H9 (cell line): ENCODE measurements around the gene CCR4. TPM values are rescaled to one million over a fixed set of nuclear protein-coding genes. Genes with fewer than 3 reads are reported as not detected.

Experiments used
- DNase-seq: peaks from one replicate; pipeline ENCODE4 v3.0.0-alpha.2; 2017
- H2AFZ ChIP-seq: one replicate; pipeline ENCODE4 v1.6.1; 2013; ENCODE audit warnings: mild to moderate bottlenecking, low read length, control low read depth, moderate library complexity
- H2AK5ac ChIP-seq: 2 replicates; pipeline ENCODE4 v1.6.1; 2013; ENCODE audit warnings: low read length, control low read depth, mixed read lengths; ENCODE audit not compliant: insufficient read length
- H2BK120ac ChIP-seq: one replicate; pipeline ENCODE4 v1.6.1; 2013; ENCODE audit warnings: low read depth, mild to moderate bottlenecking, low read length, control low read depth, inconsistent platforms; ENCODE audit not compliant: poor library complexity, severe bottlenecking
- H2BK12ac ChIP-seq: 2 replicates; pipeline ENCODE4 v1.6.1; 2013; ENCODE audit warnings: low read length, control low read depth, mixed read lengths, low read depth; ENCODE audit not compliant: insufficient read length
- H2BK15ac ChIP-seq: 2 replicates; pipeline ENCODE4 v1.6.1; 2013; ENCODE audit warnings: low read depth, low read length, control low read depth
- H2BK20ac ChIP-seq: one replicate; pipeline ENCODE4 v1.6.1; 2013; ENCODE audit warnings: low read depth, mild to moderate bottlenecking, low read length, control low read depth, inconsistent platforms; ENCODE audit not compliant: poor library complexity, severe bottlenecking
- H2BK5ac ChIP-seq: 2 replicates; pipeline ENCODE4 v1.6.1; 2013; ENCODE audit warnings: low read length, control low read depth, mixed read lengths; ENCODE audit not compliant: insufficient read length
- H3K14ac ChIP-seq: 2 replicates; pipeline ENCODE4 v1.6.1; 2013; ENCODE audit warnings: low read length, control low read depth; ENCODE audit not compliant: insufficient read depth
- H3K18ac ChIP-seq: 2 replicates; pipeline ENCODE4 v1.6.1; 2013; ENCODE audit warnings: low read depth, mild to moderate bottlenecking, mixed read lengths, low read length, control low read depth; ENCODE audit not compliant: insufficient read length
- H3K23ac ChIP-seq: 2 replicates; pipeline ENCODE4 v1.6.1; 2013; ENCODE audit warnings: low read length, control low read depth, mixed read lengths, low read depth; ENCODE audit not compliant: insufficient read length
- H3K23me2 ChIP-seq: 2 replicates; pipeline ENCODE4 v1.6.1; 2013; ENCODE audit warnings: low read depth, mild to moderate bottlenecking, mixed read lengths, low read length, control low read depth; ENCODE audit not compliant: insufficient read length, poor library complexity, severe bottlenecking
- H3K27ac ChIP-seq: 2 replicates; pipeline ENCODE4 v1.5.1; 2013; ENCODE audit warnings: low read length, control low read depth, mixed read lengths, low read depth; ENCODE audit not compliant: insufficient read length
- H3K27me3 ChIP-seq: 2 replicates; pipeline ENCODE4 v1.6.1; 2013; ENCODE audit warnings: low read length, control low read depth, inconsistent platforms; ENCODE audit not compliant: insufficient read depth
- H3K4ac ChIP-seq: 2 replicates; pipeline ENCODE4 v1.6.1; 2013; ENCODE audit warnings: low read depth, mild to moderate bottlenecking, control low read depth, inconsistent platforms, low read length, moderate library complexity
- H3K4me1 ChIP-seq: 2 replicates; pipeline ENCODE4 v1.6.1; 2013; ENCODE audit warnings: low read length, control low read depth, inconsistent platforms; ENCODE audit not compliant: insufficient read depth
- H3K4me2 ChIP-seq: 2 replicates; pipeline ENCODE4 v1.6.1; 2013; ENCODE audit warnings: low read length, control low read depth, mixed read lengths; ENCODE audit not compliant: insufficient read length, insufficient read depth
- H3K56ac ChIP-seq: 2 replicates; pipeline ENCODE4 v1.6.1; 2013; ENCODE audit warnings: low read depth, mild to moderate bottlenecking, mixed read lengths, low read length, control low read depth; ENCODE audit not compliant: insufficient read length
- H3K79me1 ChIP-seq: 2 replicates; pipeline ENCODE4 v1.6.1; 2013; ENCODE audit warnings: low read depth, mild to moderate bottlenecking, moderate library complexity, low read length, control low read depth, inconsistent platforms; ENCODE audit not compliant: insufficient read depth, poor library complexity, severe bottlenecking
- H3K79me2 ChIP-seq: 2 replicates; pipeline ENCODE4 v1.6.1; 2013; ENCODE audit warnings: low read length, control low read depth, inconsistent platforms; ENCODE audit not compliant: insufficient read depth
- H3K9ac ChIP-seq: 2 replicates; pipeline ENCODE4 v1.6.1; 2013; ENCODE audit warnings: low read length, control low read depth, mixed read lengths; ENCODE audit not compliant: insufficient read length; ENCODE audit errors: extremely low read depth
- H3K9me3 ChIP-seq: one replicate; pipeline ENCODE4 v1.6.1; 2013; ENCODE audit warnings: low read depth, low read length, inconsistent platforms; ENCODE audit not compliant: control insufficient read depth
- H3T11ph ChIP-seq: one replicate; pipeline ENCODE4 v1.6.1; 2013; ENCODE audit warnings: mild to moderate bottlenecking, low read length, control low read depth, inconsistent platforms
- H4K20me1 ChIP-seq: one replicate; pipeline ENCODE4 v1.6.1; 2013; ENCODE audit not compliant: control insufficient read depth, insufficient read length, insufficient read depth
- H4K5ac ChIP-seq: 2 replicates; pipeline ENCODE4 v1.6.1; 2013; ENCODE audit warnings: low read depth, mild to moderate bottlenecking, mixed read lengths, low read length, control low read depth; ENCODE audit not compliant: insufficient read length
- H4K8ac ChIP-seq: replicated peaks from 2 replicates; pipeline ENCODE4 v1.6.1; 2013; ENCODE audit warnings: low read length, control low read depth, mixed read lengths, low read depth; ENCODE audit not compliant: insufficient read length
- H4K91ac ChIP-seq: 2 replicates; pipeline ENCODE4 v1.6.1; 2013; ENCODE audit warnings: low read depth, mild to moderate bottlenecking, moderate library complexity, mixed read lengths, low read length, control low read depth; ENCODE audit not compliant: insufficient read length
- H3K27ac Mint-ChIP-seq, 3 experiments: 2 replicates in 2 of 3; 3 replicates in 1 of 3; pipeline ENCODE4 v1.8.0; 2020 to 2021; ENCODE audit warnings: mixed read lengths in 3 of 3, mild to moderate bottlenecking in 1 of 3, moderate library complexity in 1 of 3
- H3K27me3 Mint-ChIP-seq: 2 replicates; pipeline ENCODE4 v1.8.0; 2021; ENCODE audit warnings: low read depth, mild to moderate bottlenecking, moderate library complexity, mixed read lengths
- H3K36me3 Mint-ChIP-seq, 3 experiments: 2 replicates in 2 of 3; 3 replicates in 1 of 3; pipeline ENCODE4 v1.8.0; 2020 to 2021; ENCODE audit warnings: low read depth in 3 of 3, mixed read lengths in 3 of 3; ENCODE audit not compliant: insufficient read depth in 1 of 3
- H3K4me1 Mint-ChIP-seq, 2 experiments: 2 replicates each; pipeline ENCODE4 v1.8.0; 2020; ENCODE audit warnings: mixed read lengths in 2 of 2
- H3K4me3 Mint-ChIP-seq, 2 experiments: 2 replicates in 1 of 2; 3 replicates in 1 of 2; pipeline ENCODE4 v1.8.0; 2020 to 2021; ENCODE audit warnings: mild to moderate bottlenecking in 2 of 2, mixed read lengths in 2 of 2, moderate library complexity in 1 of 2
- H3K9me3 Mint-ChIP-seq, 2 experiments: 2 replicates in 1 of 2; 3 replicates in 1 of 2; pipeline ENCODE4 v1.8.0; 2020; ENCODE audit warnings: mild to moderate bottlenecking in 2 of 2, mixed read lengths in 2 of 2, moderate library complexity in 1 of 2
- WGBS: extraction: QIAGEN DNeasy Blood & Tissue Kit; methylation state at CpG from one replicate; pipeline ENCODE4 v1.1.7; 2013; ENCODE audit warnings: missing lambda C conversion rate, low lambda C conversion rate, mixed read lengths; ENCODE audit not compliant: insufficient read length; ENCODE audit errors: extremely low coverage; 5-methylcytosine and 5-hydroxymethylcytosine counted together
- total RNA-seq: library from RNA; stranded (reverse); gene quantifications from 2 replicates; pipeline ENCODE4 v1.2.1, GENCODE V29; 2021
- TF ChIP-seq, protein P1 (sequence below): fragments of 200-600 bp; sonication (generic); conservative IDR thresholded peaks from 3 replicates; pipeline ENCODE4 v1.8.0; 2021; ENCODE audit warnings: antibody characterized with exemption, mild to moderate bottlenecking

The CCR4 gene
- total RNA-seq, 1 experiment from 2014 or later = 0.07 TPM

DNA sequence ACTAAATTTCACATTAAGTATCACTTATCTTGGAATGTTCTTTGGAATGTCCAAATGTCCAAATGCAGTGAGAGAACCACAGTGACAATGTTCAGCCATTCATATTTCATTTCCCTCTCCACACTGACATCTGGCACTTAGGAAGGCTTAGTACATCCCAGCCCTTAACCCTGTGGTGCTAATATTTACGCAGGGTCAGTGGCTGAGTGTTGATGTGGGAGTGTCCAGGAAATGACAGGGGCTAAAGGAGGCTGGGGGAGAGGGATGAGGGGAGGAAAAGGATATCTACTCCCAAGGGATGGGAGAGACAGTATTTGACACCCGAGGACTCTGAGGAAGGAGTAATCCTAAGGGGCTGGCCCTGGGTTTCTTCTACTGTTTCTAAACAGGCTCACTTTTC lies 14.1 kb upstream of the CCR4 start:
- Histone ChIP-seq H3K56ac (no peak overlapping the region), H3K4me1 (no peaks in the 10 kb centered on the region), H3K27me3 (no peaks in the 10 kb centered on the region), H2AK5ac (no peak overlapping the region), H3K9me3 (no peaks in the 10 kb centered on the region), H3K14ac (no peak overlapping the region), H2BK120ac (no peak overlapping the region), H2BK5ac (no peak overlapping the region), H3K79me1 (no peaks in the 10 kb centered on the region), H2BK15ac (no peak overlapping the region), H3K23ac (no peak overlapping the region), H2BK20ac (no peak overlapping the region), H4K8ac (no peak overlapping the region), H3K18ac (no peak overlapping the region), H3K4ac (no peak overlapping the region), H3T11ph (no peak overlapping the region), H3K79me2 (no peaks in the 10 kb centered on the region), H3K9ac (no peak overlapping the region), H4K20me1 (no peaks in the 10 kb centered on the region), H2BK12ac (no peak overlapping the region), H3K4me2 (no peak overlapping the region), H2AFZ (no peak overlapping the region), H3K23me2 (no peaks in the 10 kb centered on the region), H4K91ac (no peak overlapping the region), H4K5ac (no peak overlapping the region), H3K27ac (no peak overlapping the region)
- Mint-ChIP-seq H3K27ac (no peak overlapping the region), H3K4me3 (no peak overlapping the region), H3K4me1 (no peaks in the 10 kb centered on the region; a peak in 2 of 4 replicates), H3K27me3 (no peaks in the 10 kb centered on the region), H3K9me3 (peaks cover 9 to 15% of the 10 kb centered on the region in 2 experiments), H3K36me3 (peaks cover 3 to 16% (median 8%) of the 10 kb centered on the region in 3 experiments; a peak in 6 of 7 replicates)
- DNase-seq = peak; percentile 10
- TF ChIP-seq, protein P1, sequence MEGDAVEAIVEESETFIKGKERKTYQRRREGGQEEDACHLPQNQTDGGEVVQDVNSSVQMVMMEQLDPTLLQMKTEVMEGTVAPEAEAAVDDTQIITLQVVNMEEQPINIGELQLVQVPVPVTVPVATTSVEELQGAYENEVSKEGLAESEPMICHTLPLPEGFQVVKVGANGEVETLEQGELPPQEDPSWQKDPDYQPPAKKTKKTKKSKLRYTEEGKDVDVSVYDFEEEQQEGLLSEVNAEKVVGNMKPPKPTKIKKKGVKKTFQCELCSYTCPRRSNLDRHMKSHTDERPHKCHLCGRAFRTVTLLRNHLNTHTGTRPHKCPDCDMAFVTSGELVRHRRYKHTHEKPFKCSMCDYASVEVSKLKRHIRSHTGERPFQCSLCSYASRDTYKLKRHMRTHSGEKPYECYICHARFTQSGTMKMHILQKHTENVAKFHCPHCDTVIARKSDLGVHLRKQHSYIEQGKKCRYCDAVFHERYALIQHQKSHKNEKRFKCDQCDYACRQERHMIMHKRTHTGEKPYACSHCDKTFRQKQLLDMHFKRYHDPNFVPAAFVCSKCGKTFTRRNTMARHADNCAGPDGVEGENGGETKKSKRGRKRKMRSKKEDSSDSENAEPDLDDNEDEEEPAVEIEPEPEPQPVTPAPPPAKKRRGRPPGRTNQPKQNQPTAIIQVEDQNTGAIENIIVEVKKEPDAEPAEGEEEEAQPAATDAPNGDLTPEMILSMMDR = no peak
- no CpG with 5 or more reads among the region's 2 CpGs for WGBS
